Type B pancreatic cell (in vitro differentiated cells): ENCODE results near the gene SLCO4A1. TPM values are rescaled to one million over a fixed set of nuclear protein-coding genes. Genes with fewer than 3 reads are reported as not detected.

Experiments used
- DNase-seq: peaks from one replicate; pipeline ENCODE4 v3.0.0; 2021; ENCODE audit warnings: mixed read lengths; ENCODE audit not compliant: unreplicated experiment; ENCODE audit errors: extremely low spot score
- H3K27ac Mint-ChIP-seq: 2 replicates; pipeline ENCODE4 v1.8.0; 2021; ENCODE audit warnings: mild to moderate bottlenecking, mixed read lengths
- H3K27me3 Mint-ChIP-seq: 2 replicates; pipeline ENCODE4 v1.8.0; 2021; ENCODE audit warnings: mixed read lengths
- H3K36me3 Mint-ChIP-seq: 2 replicates; pipeline ENCODE4 v1.8.0; 2021; ENCODE audit warnings: mixed read lengths
- H3K4me1 Mint-ChIP-seq: one replicate; pipeline ENCODE4 v1.8.0; 2021; ENCODE audit warnings: mixed read lengths; ENCODE audit not compliant: unreplicated experiment
- H3K4me3 Mint-ChIP-seq: 2 replicates; pipeline ENCODE4 v1.8.0; 2021; ENCODE audit warnings: mild to moderate bottlenecking, mixed read lengths
- H3K9me3 Mint-ChIP-seq: 2 replicates; pipeline ENCODE4 v1.8.0; 2021; ENCODE audit warnings: mixed read lengths
- CTCF ChIP-seq: fragments of 200-600 bp; sonication (generic); conservative IDR thresholded peaks from 2 replicates; pipeline ENCODE4 v1.5.0; 2021; ENCODE audit warnings: antibody characterized with exemption, mild to moderate bottlenecking
- total RNA-seq: library from RNA; stranded (reverse); gene quantifications from 2 replicates; pipeline ENCODE4 v1.2.1, GENCODE V29; 2021; ENCODE audit warnings: low replicate concordance

SLCO4A1 gene
- total RNA-seq, 1 donor from 2014 or later, result 5.3 TPM

- no peak for TF ChIP-seq CTCF
- Mint-ChIP-seq H3K4me1 (peaks cover 6% of the 10 kb centered on the region), H3K9me3 (no peaks in the 10 kb centered on the region), H3K27me3 (peaks cover 22% of the 10 kb centered on the region), H3K36me3 (no peaks in the 10 kb centered on the region), H3K27ac (no peak overlapping the region), H3K4me3 (no peak overlapping the region)
- no peak for DNase-seq
Measured at GRCh38 chr20:62608218-62608565, 34.1 kb upstream of the SLCO4A1 start.

GRCh38 chr20:62609279-62609720, 33.0 kb upstream of the SLCO4A1 start:
- no peak for TF ChIP-seq CTCF
- H3K27me3 Mint-ChIP-seq, result peaks cover 26% of the 10 kb centered on the region
- H3K4me1 Mint-ChIP-seq, result peaks cover 6% of the 10 kb centered on the region

GRCh38 chr20:62609811-62610757, 32.2 kb upstream of the SLCO4A1 start:
- H3K36me3 Mint-ChIP-seq, result no peaks in the 10 kb centered on the region
- no peak overlapping the region for H3K27ac Mint-ChIP-seq
- peaks cover 26% of the 10 kb centered on the region for H3K27me3 Mint-ChIP-seq
- TF ChIP-seq CTCF, result no peak
- no peak overlapping the region for H3K4me3 Mint-ChIP-seq
- H3K9me3 Mint-ChIP-seq, result no peaks in the 10 kb centered on the region
- no peak for DNase-seq
- H3K4me1 Mint-ChIP-seq, result peaks cover 6% of the 10 kb centered on the region

More at GRCh38 chr20:62609279-62609720, 33.0 kb upstream of the SLCO4A1 start:
- H3K36me3 Mint-ChIP-seq, result no peaks in the 10 kb centered on the region
- no peak overlapping the region for H3K4me3 Mint-ChIP-seq
- no peaks in the 10 kb centered on the region for H3K9me3 Mint-ChIP-seq
- no peak for DNase-seq
- H3K27ac Mint-ChIP-seq, result no peak overlapping the region

- H3K27me3 Mint-ChIP-seq, result peaks cover 30% of the 10 kb centered on the region
- no peak overlapping the region for H3K27ac Mint-ChIP-seq
- H3K9me3 Mint-ChIP-seq, result no peaks in the 10 kb centered on the region
- H3K4me3 Mint-ChIP-seq, result no peak overlapping the region
- no peak for DNase-seq
- no peaks in the 10 kb centered on the region for H3K36me3 Mint-ChIP-seq
- TF ChIP-seq CTCF, result no peak
- peaks cover 5% of the 10 kb centered on the region for H3K4me1 Mint-ChIP-seq
Measured at GRCh38 chr20:62611012-62611411, 31.3 kb upstream of the SLCO4A1 start.

- DNase-seq, result no peak
- TF ChIP-seq CTCF, result no peak
- H3K9me3 Mint-ChIP-seq, result no peaks in the 10 kb centered on the region
- H3K4me1 Mint-ChIP-seq, result no peaks in the 10 kb centered on the region
- H3K36me3 Mint-ChIP-seq, result no peaks in the 10 kb centered on the region
- peaks cover 26% of the 10 kb centered on the region for H3K27me3 Mint-ChIP-seq
- no peak overlapping the region for H3K4me3 Mint-ChIP-seq
- H3K27ac Mint-ChIP-seq, result no peak overlapping the region
Measured at GRCh38 chr20:62611819-62612218, 30.5 kb upstream of the SLCO4A1 start.
